Rectal smooth muscle tissue (tissue), 1 donor: ENCODE data around the gene PLA2G12B.
"Not testable (repeated sequence)": the region's sequence is repeated elsewhere in the genome, so short reads cannot be mapped to it uniquely, and the experiment has no call there.

ENCODE experiments used
- H3K27ac ChIP-seq: one replicate; pipeline ENCODE4 v1.7.0; 2013; ENCODE audit warnings: low read depth, low read length, inconsistent platforms
- H3K27me3 ChIP-seq: one replicate; pipeline ENCODE4 v1.7.0; 2013; ENCODE audit warnings: low read length; ENCODE audit not compliant: control insufficient read depth, insufficient read depth
- H3K36me3 ChIP-seq: one replicate; pipeline ENCODE4 v1.7.0; 2013; ENCODE audit warnings: low read length; ENCODE audit not compliant: control insufficient read depth, insufficient read depth
- H3K4me1 ChIP-seq: one replicate; pipeline ENCODE4 v1.7.0; 2013; ENCODE audit warnings: low read length; ENCODE audit not compliant: control insufficient read depth, insufficient read depth
- H3K4me3 ChIP-seq: one replicate; pipeline ENCODE4 v1.7.0; 2013; ENCODE audit warnings: low read length
- H3K9ac ChIP-seq: one replicate; pipeline ENCODE4 v1.7.0; 2013; ENCODE audit warnings: low read length

PLA2G12B gene

DNA sequence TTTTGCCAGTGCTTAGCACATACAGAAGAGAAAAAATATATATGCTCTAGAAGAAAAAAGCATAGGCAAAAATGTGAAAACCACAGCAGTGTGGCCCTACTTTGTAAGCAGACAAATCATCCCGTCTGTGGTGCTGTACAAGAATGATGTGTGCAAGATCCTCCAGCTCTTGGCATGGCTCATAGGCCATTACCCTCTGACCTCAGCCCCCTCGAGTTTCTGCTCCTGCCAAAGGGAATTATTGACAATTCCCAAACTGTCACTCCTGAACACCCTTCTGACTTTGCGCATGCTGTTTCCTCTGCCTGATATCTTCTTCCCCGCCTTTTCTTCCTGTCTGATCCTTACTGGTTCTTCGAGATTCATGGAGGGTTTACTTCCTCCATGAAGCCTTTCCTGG, 27.1 kb downstream of the PLA2G12B start:
- Histone ChIP-seq H3K4me1 (no peaks in the 10 kb centered on the region), H3K36me3 (no peaks in the 10 kb centered on the region), H3K27ac (no peak overlapping the region), H3K9ac (no peak overlapping the region), H3K27me3 (no peaks in the 10 kb centered on the region), H3K4me3 (no peak overlapping the region)

DNA sequence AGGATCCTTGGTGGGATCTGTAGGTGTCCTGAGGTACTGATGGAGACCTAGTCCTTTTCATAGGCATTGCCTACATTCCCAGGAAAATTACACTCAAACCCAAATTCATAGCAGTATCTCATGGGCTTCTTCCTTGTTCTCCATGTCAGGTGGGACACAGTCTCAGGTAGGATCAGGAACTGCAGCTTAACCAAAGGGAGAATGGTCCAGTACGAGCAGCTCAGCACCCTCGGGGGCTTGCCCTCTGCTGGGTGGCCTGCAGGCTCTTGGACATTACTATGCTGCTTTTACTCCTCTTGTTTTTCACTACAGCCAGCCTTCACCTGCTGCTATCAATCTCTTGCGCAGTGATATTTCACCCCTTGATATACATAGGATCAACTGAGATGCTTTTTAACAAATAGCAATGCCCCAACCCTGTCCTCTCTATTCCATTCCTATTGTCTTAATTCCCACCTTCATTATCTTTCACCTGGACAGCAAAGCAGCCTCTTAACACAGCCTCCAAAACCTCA, 28.6 kb downstream of the PLA2G12B start:
- H3K4me3 ChIP-seq = no peak overlapping the region
- no peak overlapping the region for H3K27ac ChIP-seq
- no peaks in the 10 kb centered on the region for H3K27me3 ChIP-seq
- no peaks in the 10 kb centered on the region for H3K36me3 ChIP-seq
- H3K9ac ChIP-seq = no peak overlapping the region
- H3K4me1 ChIP-seq = no peaks in the 10 kb centered on the region

DNA sequence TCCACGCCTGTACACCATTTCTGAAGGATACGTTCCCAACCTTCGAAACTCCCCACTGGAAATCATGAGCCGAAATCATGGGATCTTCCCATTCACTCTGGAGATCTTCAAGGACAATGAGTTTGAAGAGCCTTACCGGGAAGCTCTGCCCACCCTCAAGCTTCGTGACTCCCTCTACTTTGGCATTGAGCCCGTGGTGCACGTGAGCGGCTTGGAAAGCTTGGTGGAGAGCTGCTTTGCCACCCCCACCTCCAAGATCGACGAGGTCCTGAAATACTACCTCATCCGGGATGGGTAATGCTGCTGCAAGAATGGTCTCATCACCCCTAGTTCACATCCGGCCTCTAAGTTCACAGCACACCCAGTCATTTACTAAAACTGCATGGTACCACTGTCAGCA, 30.3 kb downstream of the PLA2G12B start:
- Histone ChIP-seq H3K4me1 (no peaks in the 10 kb centered on the region), H3K27ac (no peak overlapping the region), H3K27me3 (no peaks in the 10 kb centered on the region), H3K36me3 (no peaks in the 10 kb centered on the region), H3K9ac (no peak overlapping the region), H3K4me3 (no peak overlapping the region)

DNA sequence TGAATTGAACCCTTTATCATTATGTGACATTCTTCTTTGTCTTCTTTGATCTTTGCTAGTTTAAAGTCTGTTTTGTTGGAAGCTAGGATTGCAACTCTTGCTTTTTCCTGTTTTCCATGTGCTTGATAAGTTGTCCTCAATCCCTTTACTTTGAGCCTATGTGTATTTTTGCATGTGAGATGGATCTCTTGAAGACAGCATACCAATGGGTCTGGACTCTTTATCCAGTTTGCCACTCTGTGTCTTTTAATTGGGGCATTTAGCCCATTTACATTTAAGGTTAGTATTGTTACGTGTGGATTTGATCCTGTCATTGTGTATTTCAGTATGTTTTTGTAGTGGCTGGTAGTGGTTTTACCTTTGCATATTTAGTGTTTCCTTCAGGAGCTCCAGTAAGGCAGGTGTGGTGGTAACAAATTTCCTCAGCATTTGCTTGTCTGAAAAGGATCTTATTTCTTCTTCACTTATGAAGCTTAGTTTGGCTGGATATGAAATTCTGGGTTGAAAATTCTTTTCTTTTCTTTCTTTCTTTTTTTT, 33.4 kb downstream of the PLA2G12B start:
- H3K27me3 ChIP-seq, H3K36me3 ChIP-seq, H3K27ac ChIP-seq, H3K9ac ChIP-seq, H3K4me3 ChIP-seq, H3K4me1 ChIP-seq: not testable (repeated sequence)

DNA sequence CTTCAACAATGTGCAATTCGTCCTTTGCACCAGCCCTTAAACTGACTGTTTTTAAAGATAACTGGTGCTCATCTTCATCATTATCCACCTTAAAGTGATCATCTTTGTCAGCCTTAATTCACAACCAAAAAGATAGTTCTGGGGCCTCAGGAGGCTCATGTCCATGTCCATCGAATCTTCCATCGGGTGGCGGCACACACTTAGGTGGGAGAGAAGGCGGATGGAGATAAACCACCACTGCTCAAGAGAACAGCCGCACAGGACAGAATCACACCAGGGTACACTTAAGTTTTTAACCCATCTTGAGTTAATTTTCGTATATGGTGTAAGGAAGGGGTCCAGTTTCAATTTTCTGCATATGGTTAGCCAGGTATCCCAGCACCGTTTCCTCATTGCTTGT, 36.3 kb downstream of the PLA2G12B start:
- Histone ChIP-seq H3K36me3 (no peaks in the 10 kb centered on the region), H3K27me3 (no peaks in the 10 kb centered on the region), H3K9ac (no peak overlapping the region), H3K27ac (no peak overlapping the region), H3K4me3 (no peak overlapping the region), H3K4me1 (no peaks in the 10 kb centered on the region)

DNA sequence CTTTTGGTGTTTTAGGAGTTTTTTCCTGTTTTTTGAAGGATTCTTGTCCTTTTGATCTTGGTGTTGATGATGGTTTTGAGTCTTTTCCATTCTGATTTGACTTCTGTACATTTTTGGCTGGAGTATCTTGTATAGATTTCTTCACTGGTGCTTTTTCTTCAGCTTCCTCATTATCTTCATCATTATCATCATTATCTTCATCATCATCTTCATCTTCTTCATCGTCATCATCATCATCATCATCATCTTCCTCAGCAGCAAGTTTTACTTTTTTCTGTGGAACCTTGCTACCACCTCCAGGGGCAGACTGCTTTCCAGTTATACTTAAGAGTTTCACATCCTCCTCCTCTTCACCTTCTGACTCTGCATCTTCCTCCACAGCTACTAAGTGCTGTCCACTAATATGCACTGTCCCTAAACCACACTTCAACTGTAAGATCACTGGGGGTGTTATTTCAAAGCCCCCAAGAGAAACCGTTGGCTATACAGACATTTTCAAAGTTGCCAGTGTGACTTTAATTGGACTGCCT, 36.7 kb downstream of the PLA2G12B start:
- not testable (repeated sequence) for H3K9ac ChIP-seq, H3K36me3 ChIP-seq, H3K27me3 ChIP-seq, H3K4me3 ChIP-seq, H3K4me1 ChIP-seq, H3K27ac ChIP-seq

DNA sequence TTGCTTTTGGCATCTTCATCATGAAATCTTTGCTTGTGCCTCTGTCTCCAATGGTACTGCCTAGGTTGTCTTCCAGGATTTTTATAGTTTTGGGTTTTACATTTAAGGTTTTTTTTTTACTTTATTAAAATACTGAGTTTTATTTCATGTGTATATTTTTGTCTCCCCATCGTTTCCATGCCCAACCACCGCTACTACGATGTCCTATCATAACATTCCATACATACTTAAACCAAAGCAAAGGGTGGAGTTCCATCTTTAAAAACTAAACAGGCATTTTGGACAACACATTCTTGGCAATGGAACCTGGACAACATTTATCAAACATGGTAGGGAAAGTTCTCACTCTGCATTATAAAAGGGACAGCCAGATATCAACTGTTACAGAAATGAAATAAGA, 37.4 kb downstream of the PLA2G12B start:
- H3K27ac ChIP-seq, H3K4me1 ChIP-seq, H3K36me3 ChIP-seq: not testable (repeated sequence)

DNA sequence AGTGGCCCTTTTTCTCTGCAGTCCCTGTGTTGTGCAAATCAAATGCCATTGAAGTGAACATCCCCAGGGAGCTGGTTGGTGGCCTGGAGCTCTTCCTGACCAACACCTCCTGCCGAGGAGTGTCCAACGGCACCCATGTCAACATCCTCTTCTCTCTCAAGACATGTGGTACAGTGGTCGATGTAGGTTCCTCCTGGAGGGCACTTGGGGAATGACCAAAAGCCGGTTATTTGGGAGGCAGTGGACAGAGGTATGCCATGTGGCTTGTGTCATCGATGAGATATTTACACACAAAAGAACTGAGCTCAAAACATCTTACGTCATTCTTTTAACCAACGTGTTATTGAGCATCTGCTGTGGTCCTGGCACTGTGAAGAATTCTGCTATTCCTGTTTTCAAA, 41.3 kb downstream of the PLA2G12B start:
- no peak overlapping the region for H3K27ac ChIP-seq
- no peaks in the 10 kb centered on the region for H3K27me3 ChIP-seq
- H3K9ac ChIP-seq = no peak overlapping the region
- H3K4me1 ChIP-seq = no peaks in the 10 kb centered on the region
- no peak overlapping the region for H3K4me3 ChIP-seq
- H3K36me3 ChIP-seq = no peaks in the 10 kb centered on the region

More for the DNA sequence above, 37.4 kb downstream of the PLA2G12B start:
- H3K4me3 ChIP-seq, H3K27me3 ChIP-seq, H3K9ac ChIP-seq: not testable (repeated sequence)

DNA sequence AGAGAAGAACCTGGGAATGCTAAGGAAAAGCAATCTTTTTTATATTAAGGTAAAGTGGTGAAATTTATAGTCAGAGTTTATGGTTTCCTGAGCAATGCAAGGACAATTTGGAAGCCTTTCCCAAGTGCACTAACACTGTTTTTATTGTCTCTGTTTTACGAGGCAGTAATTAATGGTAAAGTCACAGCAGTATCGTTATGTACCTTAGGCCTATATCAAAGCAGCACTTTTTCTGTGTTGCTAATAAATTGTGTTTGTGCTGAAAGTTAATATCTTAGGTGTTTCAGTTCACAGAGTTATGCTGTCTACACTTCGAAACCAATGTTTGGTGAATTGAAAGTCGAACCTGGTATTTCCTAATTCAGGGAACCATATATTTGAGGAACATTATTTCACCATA, 41.9 kb downstream of the PLA2G12B start:
- Histone ChIP-seq H3K4me1 (no peaks in the 10 kb centered on the region), H3K4me3 (no peak overlapping the region), H3K27ac (no peak overlapping the region), H3K36me3 (no peaks in the 10 kb centered on the region), H3K27me3 (no peaks in the 10 kb centered on the region), H3K9ac (no peak overlapping the region)

DNA sequence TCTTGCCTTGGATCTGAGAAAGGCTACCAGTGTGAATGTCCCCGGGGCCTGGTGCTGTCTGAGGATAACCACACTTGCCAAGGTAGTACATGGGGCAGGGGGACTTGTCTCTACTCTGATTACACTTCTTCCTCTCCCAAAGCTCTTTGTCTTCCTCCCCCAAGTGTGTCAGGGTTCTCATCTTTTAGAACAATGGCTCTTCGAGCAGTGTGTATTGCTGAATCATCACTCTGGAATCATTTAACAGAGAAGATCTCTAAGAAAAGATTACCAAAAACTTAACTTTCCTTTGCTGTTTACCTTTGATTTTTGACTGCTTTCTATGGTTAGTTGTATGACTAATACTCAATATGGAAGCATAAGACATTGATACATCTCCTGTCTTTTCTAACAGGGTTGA, 42.8 kb downstream of the PLA2G12B start:
- no peaks in the 10 kb centered on the region for H3K36me3 ChIP-seq
- no peak overlapping the region for H3K9ac ChIP-seq
- H3K27me3 ChIP-seq = no peaks in the 10 kb centered on the region
- no peak overlapping the region for H3K4me3 ChIP-seq
- no peak overlapping the region for H3K27ac ChIP-seq
- H3K4me1 ChIP-seq = no peaks in the 10 kb centered on the region

DNA sequence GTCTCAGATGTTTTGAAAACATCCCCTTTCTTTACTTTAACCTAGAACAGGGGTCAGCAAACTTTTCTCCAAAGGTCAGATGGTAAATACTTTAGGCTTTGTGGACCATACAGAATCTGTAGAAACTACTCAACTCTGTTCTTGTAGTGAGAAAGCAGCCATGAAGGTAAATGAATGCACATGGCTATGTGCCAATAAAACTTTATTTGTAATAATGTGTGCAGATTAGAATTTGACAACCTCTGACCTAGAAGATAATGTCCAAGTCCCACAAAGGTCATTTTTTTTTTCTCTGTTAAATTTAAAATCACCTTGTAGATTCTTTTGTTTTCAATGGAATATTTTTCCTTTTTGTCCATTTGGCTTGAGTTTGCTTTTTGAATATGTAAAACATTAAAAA, 43.9 kb downstream of the PLA2G12B start:
- H3K27ac ChIP-seq = no peak overlapping the region
- no peaks in the 10 kb centered on the region for H3K4me1 ChIP-seq
- no peak overlapping the region for H3K9ac ChIP-seq
- no peaks in the 10 kb centered on the region for H3K27me3 ChIP-seq
- H3K4me3 ChIP-seq = no peak overlapping the region
- no peaks in the 10 kb centered on the region for H3K36me3 ChIP-seq

DNA sequence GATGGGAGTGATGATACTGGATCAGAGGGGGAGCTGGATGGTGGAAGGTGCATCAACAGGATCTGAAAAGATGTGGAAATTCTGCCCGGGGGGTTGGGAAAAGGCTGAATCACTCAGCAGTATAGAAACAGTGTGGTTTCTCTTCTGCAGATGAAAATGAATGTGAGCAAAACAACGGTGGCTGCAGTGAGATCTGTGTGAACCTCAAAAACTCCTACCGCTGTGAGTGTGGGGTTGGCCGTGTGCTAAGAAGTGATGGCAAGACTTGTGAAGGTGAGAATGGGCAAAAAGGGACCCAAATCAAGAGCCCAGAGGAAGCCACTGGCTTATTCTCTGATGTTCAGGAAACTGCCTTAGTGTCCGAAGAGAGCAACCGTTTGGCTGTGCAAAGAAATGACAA, 48.2 kb downstream of the PLA2G12B start:
- no peaks in the 10 kb centered on the region for H3K36me3 ChIP-seq
- no peak overlapping the region for H3K9ac ChIP-seq
- H3K4me1 ChIP-seq = no peaks in the 10 kb centered on the region
- H3K27ac ChIP-seq = no peak overlapping the region
- no peak overlapping the region for H3K4me3 ChIP-seq
- no peaks in the 10 kb centered on the region for H3K27me3 ChIP-seq

DNA sequence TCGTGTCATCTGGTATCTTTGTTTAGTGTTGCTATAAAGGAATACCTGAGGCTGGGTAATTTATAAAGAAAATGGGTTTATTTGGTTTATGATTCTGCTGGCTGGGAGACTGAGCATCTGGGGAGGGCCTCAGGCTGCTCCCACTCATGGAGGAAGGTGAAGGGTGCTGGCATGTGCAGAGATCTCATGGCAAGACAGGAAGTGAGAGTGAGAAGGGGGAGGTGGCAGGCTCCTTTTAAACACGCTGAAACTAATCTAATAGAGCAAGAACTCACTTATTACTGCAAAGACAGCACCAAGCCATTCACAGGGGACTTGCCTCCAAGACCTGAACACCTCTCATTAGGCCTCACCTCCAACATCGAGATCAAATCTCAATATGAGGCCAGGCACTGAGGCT, 49.8 kb downstream of the PLA2G12B start:
- H3K4me1 ChIP-seq = no peaks in the 10 kb centered on the region
- H3K27ac ChIP-seq = no peak overlapping the region
- no peaks in the 10 kb centered on the region for H3K36me3 ChIP-seq
- no peaks in the 10 kb centered on the region for H3K27me3 ChIP-seq
- H3K4me3 ChIP-seq = no peak overlapping the region
- H3K9ac ChIP-seq = no peak overlapping the region
